K562 (cell line): ENCODE results near the gene DEDD. TPM values are rescaled to one million over a fixed set of nuclear protein-coding genes. Genes with fewer than 3 reads are reported as not detected.

Experiments used
- CC2D1A ChIP-seq: fragments of 450-650 bp; IDR thresholded peaks from 2 replicates; pipeline ENCODE4 v1.6.1; 2017; ENCODE audit warnings: mild to moderate bottlenecking
- E4F1 ChIP-seq: fragments of 250-450 bp; sonication (Bioruptor Pico); IDR thresholded peaks from 2 replicates; pipeline ENCODE4 v1.5.0; 2021; ENCODE audit warnings: mild to moderate bottlenecking, borderline replicate concordance
- GATAD2B ChIP-seq: fragments of 450-650 bp; IDR thresholded peaks from 2 replicates; pipeline ENCODE4 v1.6.1; 2017; ENCODE audit warnings: mild to moderate bottlenecking, borderline replicate concordance
- GMEB1 ChIP-seq: fragments of 250-450 bp; sonication (Bioruptor Pico); IDR thresholded peaks from 2 replicates; pipeline ENCODE4 v1.4.0; 2020; ENCODE audit warnings: mild to moderate bottlenecking
- KDM5B ChIP-seq: fragments of 200-600 bp; sonication (generic); IDR thresholded peaks from 2 replicates; pipeline ENCODE4 v1.6.1; 2012; ENCODE audit warnings: low read depth, mild to moderate bottlenecking, moderate library complexity, low read length, control low read depth, inconsistent platforms; ENCODE audit not compliant: insufficient replicate concordance
- MECOM ChIP-seq: fragments of 250-450 bp; sonication (Bioruptor Pico); IDR thresholded peaks from 2 replicates; pipeline ENCODE4 v1.8.0; 2022; ENCODE audit warnings: inconsistent platforms
- POLR2AphosphoS2 ChIP-seq: IDR thresholded peaks from 2 replicates; pipeline ENCODE4 v1.6.1; 2012; ENCODE audit warnings: low read length, improper control_type of control experiment
- RAD21 ChIP-seq, 2 experiments: fragments of 250-450 bp in 1 of 2; fragments of 450-650 bp in 1 of 2; sonication (Bioruptor Pico) in 1 of 2; formaldehyde crosslinking in 1 of 2; IDR thresholded peaks in 1 of 2; conservative IDR thresholded peaks in 1 of 2; 2 replicates each; pipeline versions ENCODE4 v1.4.0 to v1.8.0; 2020 to 2022; ENCODE audit warnings: mild to moderate bottlenecking in 2 of 2, moderate library complexity in 1 of 2
- RBM22 ChIP-seq: fragments of 200-400 bp; formaldehyde crosslinking; IDR thresholded peaks from 2 replicates; pipeline ENCODE4 v1.6.1; 2018; ENCODE audit warnings: low read length, low read depth; ENCODE audit not compliant: poor library complexity, severe bottlenecking
- RCOR1 ChIP-seq, 2 experiments: IDR thresholded peaks; 2 replicates each; pipeline ENCODE4 v1.6.1; 2012; ENCODE audit warnings: low read depth in 2 of 2, low read length in 2 of 2, borderline replicate concordance in 1 of 2, improper control_type of control experiment in 1 of 2
- SMAD4 ChIP-seq: fragments of 250-450 bp; sonication (Bioruptor Pico); conservative IDR thresholded peaks from 2 replicates; pipeline ENCODE4 v1.8.0; 2021; ENCODE audit warnings: inconsistent platforms, mild to moderate bottlenecking, moderate library complexity
- THRAP3 ChIP-seq: fragments of 450-650 bp; IDR thresholded peaks from 2 replicates; pipeline ENCODE4 v1.6.1; 2016; ENCODE audit warnings: mild to moderate bottlenecking, inconsistent platforms, borderline replicate concordance
- YBX1 ChIP-seq: fragments of 450-650 bp; IDR thresholded peaks from 2 replicates; pipeline ENCODE4 v1.7.1; 2016; ENCODE audit warnings: mild to moderate bottlenecking
- ZFP30 ChIP-seq: fragments of 250-450 bp; sonication (Bioruptor Pico); IDR thresholded peaks from 2 replicates; pipeline ENCODE4 v1.8.0; 2022; ENCODE audit warnings: moderate library complexity, mild to moderate bottlenecking, inconsistent platforms, borderline replicate concordance
- ZNF561 ChIP-seq: fragments of 450-650 bp; formaldehyde crosslinking; conservative IDR thresholded peaks from 2 replicates; pipeline ENCODE4 v1.4.0; 2020; ENCODE audit warnings: mild to moderate bottlenecking, moderate library complexity
- ZNF609 ChIP-seq: sonication (generic); formaldehyde crosslinking; IDR thresholded peaks from 2 replicates; pipeline ENCODE4 v1.8.1; 2023; ENCODE audit warnings: missing genetic modification reagents, mild to moderate bottlenecking, borderline replicate concordance
- polyA plus RNA-seq, 8 experiments: library from polyadenylated mRNA; depleted of rRNA in 4 of 8; stranded (reverse) in 5 of 8; unstranded in 3 of 8; fragments of >200 nt; fragmentation: Nextera tagmentation in 2 of 8; fragmentation: Illumina TruSeq in 1 of 8; extraction: Ambion mirVana in 2 of 8; extraction: Trizol in 1 of 8; gene quantifications; 2 replicates each; pipeline versions ENCODE4 v1.2.1 to v1.2.3, GENCODE V29; 2011 to 2014; ENCODE audit warnings: inconsistent platforms in 1 of 8, missing spikeins in 1 of 8
- total RNA-seq, 7 experiments: library from RNA; depleted of rRNA in 6 of 7; stranded (reverse); fragments of >200 nt in 6 of 7; fragmentation: Illumina TruSeq in 2 of 7; extraction: Trizol in 2 of 7; gene quantifications; 2 replicates each; pipeline versions ENCODE4 v1.2.1 to v1.2.3, GENCODE V29; 2011 to 2021; ENCODE audit warnings: low replicate concordance in 1 of 7

The DEDD gene
- total and polyA plus RNA-seq, 9 of the 15 experiments (the other 6 are each of a cell fraction or from before 2014, with no cell fraction given): 11.6 to 41.0 (median 16.8) TPM

- TF ChIP-seq E4F1 (CRISPR knock-in tag): no peak
- TF ChIP-seq THRAP3: no peak
- TF ChIP-seq SMAD4 (CRISPR knock-in tag): peak; percentile 42
- TF ChIP-seq RAD21 (CRISPR knock-in tag; conservative IDR thresholded peaks at IDR 0.05 in 1 of 2, IDR thresholded peaks at IDR 0.05 in 1 of 2): no peak
- TF ChIP-seq ZNF561 (CRISPR knock-in tag): no peak
- TF ChIP-seq MECOM: no peak
- TF ChIP-seq KDM5B: peak; percentile 93
- TF ChIP-seq CC2D1A: no peak
- TF ChIP-seq YBX1: no peak
- TF ChIP-seq GATAD2B: no peak
- TF ChIP-seq ZNF609 (CRISPR knock-in tag): peak; percentile 94
- TF ChIP-seq POLR2AphosphoS2: peak; percentile 53; the same call in 1 of the 2 replicates
- peak; percentile 62 for TF ChIP-seq GMEB1 (CRISPR knock-in tag)
- no peak for TF ChIP-seq RBM22
- TF ChIP-seq RCOR1 (IDR thresholded peaks at IDR 0.05; ENCODE audit: borderline replicate concordance in 1 of 2, low read depth in 2 of 2, low read length in 2 of 2): peak in 1 of 2 experiments; percentile 7; a peak in 1 of 4 replicates
- no peak for TF ChIP-seq ZFP30 (CRISPR knock-in tag)
Observed at GRCh38 chr1:161117759-161118581, 14.5 kb downstream of the DEDD start, which contains the start of the genes NIT1 and PFDN2 (continued).
